SK-N-SH (cell line): ENCODE data around the gene ELAVL4. TPM values are rescaled to one million over a fixed set of nuclear protein-coding genes. Genes with fewer than 3 reads are reported as not detected.

Experiments
- CTCF ChIA-PET: fragments of 300-600, 350-600 bp; formaldehyde crosslinking; extraction: SDS; loops from one replicate; lab custom pipeline; 2021; lab: Yijun Ruan, JAX
- POLR2A ChIA-PET: fragments of 350-600 bp; sonication (Branson Sonifier 250); formaldehyde crosslinking; extraction: SDS; loops from one replicate; lab custom pipeline; 2020; ENCODE audit warnings: antibody characterized with exemption, inconsistent platforms; lab: Yijun Ruan, JAX
- DNase-seq: peaks from one replicate; pipeline ENCODE4 v3.0.0; 2012
- H2AFZ ChIP-seq: fragments of 200-600 bp; sonication (generic); 2 replicates; pipeline ENCODE4 v1.8.1; 2016; ENCODE audit warnings: antibody characterized with exemption, mild to moderate bottlenecking, low read depth
- H3F3A ChIP-seq: fragments of 200-600 bp; sonication (generic); replicated peaks from 2 replicates; pipeline ENCODE3; 2016; ENCODE audit warnings: antibody characterized with exemption, mild to moderate bottlenecking; ENCODE audit not compliant: insufficient read depth
- H3K27ac ChIP-seq, 2 experiments: fragments of 200-500 bp in 1 of 2; fragments of 200-600 bp in 1 of 2; sonication (Bioruptor generic) in 1 of 2; sonication (generic), shearing (Covaris generic) in 1 of 2; 2 replicates each; pipeline versions ENCODE4 v1.5.1 to v1.6.1; 2014 to 2016; ENCODE audit warnings: low read depth in 2 of 2, inconsistent platforms in 1 of 2, low read length in 1 of 2, mild to moderate bottlenecking in 1 of 2, mixed read lengths in 1 of 2
- H3K27me3 ChIP-seq: fragments of 200-600 bp; sonication (generic), shearing (Covaris generic); 2 replicates; pipeline ENCODE4 v1.6.1; 2016; ENCODE audit warnings: mixed run types; ENCODE audit not compliant: insufficient read depth
- H3K36me3 ChIP-seq, 2 experiments: fragments of 200-500 bp in 1 of 2; fragments of 200-600 bp in 1 of 2; sonication (Bioruptor generic) in 1 of 2; sonication (generic) in 1 of 2; replicated peaks in 1 of 2; 2 replicates each; pipeline versions ENCODE3 to v1.5.1; 2014 to 2016; ENCODE audit warnings: low read length in 1 of 2, mild to moderate bottlenecking in 1 of 2; ENCODE audit not compliant: insufficient read depth in 2 of 2, control insufficient read depth in 1 of 2
- H3K4me1 ChIP-seq, 2 experiments: fragments of 200-500 bp in 1 of 2; fragments of 200-600 bp in 1 of 2; sonication (Bioruptor generic) in 1 of 2; sonication (generic), shearing (Covaris generic) in 1 of 2; 2 replicates each; pipeline versions ENCODE4 v1.5.1 to v1.6.1; 2014 to 2016; ENCODE audit warnings: low read depth in 1 of 2, low read length in 1 of 2, mixed run types in 1 of 2; ENCODE audit not compliant: insufficient read depth in 2 of 2, control insufficient read depth in 1 of 2
- H3K4me2 ChIP-seq: fragments of 200-600 bp; sonication (generic), shearing (Covaris generic); 2 replicates; pipeline ENCODE4 v1.6.1; 2017; ENCODE audit warnings: mixed run types
- H3K4me3 ChIP-seq, 2 experiments: fragments of 200-500 bp in 1 of 2; fragments of 200-600 bp in 1 of 2; sonication (Bioruptor generic) in 1 of 2; sonication (generic), shearing (Covaris generic) in 1 of 2; 2 replicates each; pipeline versions ENCODE4 v1.5.1 to v1.8.1; 2014 to 2016; ENCODE audit warnings: low read depth in 2 of 2, inconsistent platforms in 1 of 2, low read length in 1 of 2, mild to moderate bottlenecking in 1 of 2, mixed read lengths in 1 of 2, moderate library complexity in 1 of 2
- H3K79me2 ChIP-seq: fragments of 200-600 bp; sonication (generic); 2 replicates; pipeline ENCODE4 v1.8.1; 2017; ENCODE audit warnings: mild to moderate bottlenecking; ENCODE audit not compliant: insufficient read depth
- H3K9ac ChIP-seq: fragments of 200-600 bp; sonication (generic); 2 replicates; pipeline ENCODE4 v1.6.1; 2017; ENCODE audit warnings: mixed run types
- H3K9me2 ChIP-seq: fragments of 200-600 bp; sonication (generic); 2 replicates; pipeline ENCODE4 v1.6.1; 2017; ENCODE audit warnings: mixed run types
- H3K9me3 ChIP-seq: fragments of 200-600 bp; sonication (generic); 2 replicates; pipeline ENCODE4 v1.6.1; 2017; ENCODE audit warnings: mixed run types, mild to moderate bottlenecking, moderate library complexity
- H4K20me1 ChIP-seq: fragments of 200-600 bp; sonication (generic); 2 replicates; pipeline ENCODE4 v1.6.1; 2017; ENCODE audit warnings: mild to moderate bottlenecking, mixed run types; ENCODE audit not compliant: insufficient read depth
- ELF1 ChIP-seq: IDR thresholded peaks from 2 replicates; pipeline ENCODE4 v1.4.0; 2012
- EP300 ChIP-seq, 2 experiments: IDR thresholded peaks; 2 replicates each; pipeline versions ENCODE4 v1.4.0 to v1.6.1; 2012; ENCODE audit warnings: borderline replicate concordance in 1 of 2, low read depth in 1 of 2, low read length in 1 of 2
- FOSL2 ChIP-seq: IDR thresholded peaks from 2 replicates; pipeline ENCODE4 v1.4.0; 2012; ENCODE audit warnings: low read depth, mild to moderate bottlenecking, moderate library complexity, borderline replicate concordance
- FOXJ3 ChIP-seq: sonication (generic); formaldehyde crosslinking; IDR thresholded peaks from 2 replicates; pipeline ENCODE4 v1.5.1; 2020; ENCODE audit warnings: mild to moderate bottlenecking, missing genetic modification reagents
- MEF2A ChIP-seq: IDR thresholded peaks from 2 replicates; pipeline ENCODE4 v1.4.0; 2012; ENCODE audit warnings: low read depth, borderline replicate concordance
- NFIC ChIP-seq: IDR thresholded peaks from 2 replicates; pipeline ENCODE4 v1.4.0; 2012; ENCODE audit warnings: borderline replicate concordance
- NRF1 ChIP-seq: IDR thresholded peaks from 2 replicates; pipeline ENCODE4 v1.6.1; 2012; ENCODE audit warnings: low read depth, mild to moderate bottlenecking, low read length
- POLR2AphosphoS5 ChIP-seq: IDR thresholded peaks from 2 replicates; pipeline ENCODE4 v1.6.1; 2012; ENCODE audit warnings: low read depth, low read length
- RCOR1 ChIP-seq: fragments of 150-350 bp; IDR thresholded peaks from 2 replicates; pipeline ENCODE4 v1.6.1; 2017; ENCODE audit warnings: antibody characterized with exemption, low read length
- RXRA ChIP-seq: IDR thresholded peaks from 2 replicates; pipeline ENCODE4 v1.4.0; 2012; ENCODE audit warnings: low read depth, mild to moderate bottlenecking, borderline replicate concordance
- TAF1 ChIP-seq: IDR thresholded peaks from 2 replicates; pipeline ENCODE4 v1.6.1; 2012; ENCODE audit warnings: low read depth, mild to moderate bottlenecking, low read length, moderate library complexity, borderline replicate concordance
- WGBS: methylation state at CpG from one replicate; pipeline ENCODE4 v1.1.6; 2017; ENCODE audit warnings: low lambda C conversion rate; 5-methylcytosine and 5-hydroxymethylcytosine counted together
- polyA plus RNA-seq, 3 experiments: library from polyadenylated mRNA; depleted of rRNA; stranded (reverse); fragments of >200 nt; gene quantifications; 2 replicates each; pipeline ENCODE4 v1.2.3, GENCODE V29; 2012
- TF ChIP-seq, protein P1 (sequence below): IDR thresholded peaks from 2 replicates; pipeline ENCODE4 v1.4.0; 2012; ENCODE audit warnings: low read depth
- TF ChIP-seq, protein P2 (sequence below): fragments of 200-600 bp; sonication (generic); IDR thresholded peaks from 2 replicates; pipeline ENCODE4 v1.6.1; 2017; ENCODE audit warnings: antibody characterized with exemption, mild to moderate bottlenecking, moderate library complexity
- TF ChIP-seq, protein P3 (sequence below): fragments of 150-350 bp; IDR thresholded peaks from 2 replicates; pipeline ENCODE4 v1.6.1; 2016; ENCODE audit warnings: mild to moderate bottlenecking, low read depth, low read length

ELAVL4 gene
- polyA plus RNA-seq, 1 of the 3 experiments (the other 2 are of a cell fraction), result 2.7 TPM

DNA sequence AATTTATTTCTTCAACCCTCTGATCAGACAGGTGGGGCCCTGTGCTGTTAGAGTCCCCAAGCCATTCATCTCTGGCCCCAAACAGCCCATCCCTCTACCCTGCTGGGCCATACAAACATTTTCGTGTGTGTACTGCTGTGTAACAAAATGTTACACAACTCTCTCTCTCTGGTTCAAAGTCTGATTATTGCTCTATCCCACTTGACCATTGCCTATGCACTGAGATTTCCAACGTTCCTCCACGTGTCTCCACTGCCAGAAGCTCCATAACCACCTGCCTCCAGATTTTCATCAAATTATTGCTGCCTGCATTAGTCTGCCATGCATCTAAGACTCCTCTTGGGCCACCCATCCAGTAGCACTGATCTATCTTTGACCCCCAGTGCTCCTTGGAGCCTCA lies 104.8 kb downstream of the ELAVL4 start:
- H3K79me2 ChIP-seq, result no peaks in the 10 kb centered on the region
- CTCF ChIA-PET, result interaction anchor here (0.9 kb wide), 1 partner anchor 46 kb away, joined by 6 read pairs; no protein-coding TSS in a partner anchor
- 12% methylated on average over 3 of the region's 3 CpGs for WGBS
- H2AFZ ChIP-seq, result no peak overlapping the region
- no peak overlapping the region for H3K9ac ChIP-seq
- no peaks in the 10 kb centered on the region for H3K9me2 ChIP-seq
- H4K20me1 ChIP-seq, result no peaks in the 10 kb centered on the region
- H3K27ac ChIP-seq, result no peak overlapping the region
- no peak overlapping the region for H3K4me2 ChIP-seq
- H3F3A ChIP-seq, result no peaks in the 10 kb centered on the region
- no peaks in the 10 kb centered on the region for H3K36me3 ChIP-seq
- H3K27me3 ChIP-seq, result no peaks in the 10 kb centered on the region
- POLR2A ChIA-PET, result no interaction called here
- no peak overlapping the region for H3K4me3 ChIP-seq
- TF ChIP-seq POLR2AphosphoS5, result no peak
- no peaks in the 10 kb centered on the region for H3K9me3 ChIP-seq
- H3K4me1 ChIP-seq, result peaks cover 0 to 3% of the 10 kb centered on the region in 2 experiments; a peak in 1 of 4 replicates
- DNase-seq, result no peak

DNA sequence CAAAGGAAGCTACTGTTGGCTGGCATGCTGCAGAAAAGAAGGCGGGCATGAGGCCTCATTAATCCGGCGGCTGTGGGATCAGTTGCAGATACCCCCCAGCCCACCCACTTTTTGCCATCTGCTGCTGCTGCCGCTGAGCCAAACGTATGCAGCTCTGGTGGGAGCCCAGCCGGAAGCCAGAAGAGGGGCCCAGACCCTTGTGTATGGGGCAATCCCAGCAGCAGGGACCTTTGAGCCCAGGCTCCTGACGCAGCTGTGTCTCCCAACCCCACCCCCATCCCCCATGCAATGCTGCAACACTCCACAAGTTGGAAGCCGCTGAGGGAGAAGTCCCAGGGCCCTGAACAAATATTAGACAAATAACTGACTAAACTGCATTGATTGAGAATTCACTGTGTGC lies 106.0 kb downstream of the ELAVL4 start:
- H2AFZ ChIP-seq, result no peak overlapping the region
- no peaks in the 10 kb centered on the region for H3K9me3 ChIP-seq
- TF ChIP-seq EP300 (IDR thresholded peaks at IDR 0.05; ENCODE audit: borderline replicate concordance in 1 of 2, low read depth in 1 of 2, low read length in 1 of 2), result no peak
- no peak for TF ChIP-seq RXRA
- TF ChIP-seq TAF1, result no peak
- TF ChIP-seq, protein P1, sequence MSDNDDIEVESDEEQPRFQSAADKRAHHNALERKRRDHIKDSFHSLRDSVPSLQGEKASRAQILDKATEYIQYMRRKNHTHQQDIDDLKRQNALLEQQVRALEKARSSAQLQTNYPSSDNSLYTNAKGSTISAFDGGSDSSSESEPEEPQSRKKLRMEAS, result no peak
- no peak for TF ChIP-seq NRF1
- TF ChIP-seq ELF1, result no peak
- TF ChIP-seq NFIC, result no peak
- no peak for TF ChIP-seq FOXJ3 (CRISPR knock-in tag)
- no peak for TF ChIP-seq FOSL2
- TF ChIP-seq POLR2AphosphoS5, result no peak
- TF ChIP-seq MEF2A, result no peak
- TF ChIP-seq RCOR1, result no peak
- TF ChIP-seq, protein P2, sequence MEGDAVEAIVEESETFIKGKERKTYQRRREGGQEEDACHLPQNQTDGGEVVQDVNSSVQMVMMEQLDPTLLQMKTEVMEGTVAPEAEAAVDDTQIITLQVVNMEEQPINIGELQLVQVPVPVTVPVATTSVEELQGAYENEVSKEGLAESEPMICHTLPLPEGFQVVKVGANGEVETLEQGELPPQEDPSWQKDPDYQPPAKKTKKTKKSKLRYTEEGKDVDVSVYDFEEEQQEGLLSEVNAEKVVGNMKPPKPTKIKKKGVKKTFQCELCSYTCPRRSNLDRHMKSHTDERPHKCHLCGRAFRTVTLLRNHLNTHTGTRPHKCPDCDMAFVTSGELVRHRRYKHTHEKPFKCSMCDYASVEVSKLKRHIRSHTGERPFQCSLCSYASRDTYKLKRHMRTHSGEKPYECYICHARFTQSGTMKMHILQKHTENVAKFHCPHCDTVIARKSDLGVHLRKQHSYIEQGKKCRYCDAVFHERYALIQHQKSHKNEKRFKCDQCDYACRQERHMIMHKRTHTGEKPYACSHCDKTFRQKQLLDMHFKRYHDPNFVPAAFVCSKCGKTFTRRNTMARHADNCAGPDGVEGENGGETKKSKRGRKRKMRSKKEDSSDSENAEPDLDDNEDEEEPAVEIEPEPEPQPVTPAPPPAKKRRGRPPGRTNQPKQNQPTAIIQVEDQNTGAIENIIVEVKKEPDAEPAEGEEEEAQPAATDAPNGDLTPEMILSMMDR, result no peak
- TF ChIP-seq, protein P3, sequence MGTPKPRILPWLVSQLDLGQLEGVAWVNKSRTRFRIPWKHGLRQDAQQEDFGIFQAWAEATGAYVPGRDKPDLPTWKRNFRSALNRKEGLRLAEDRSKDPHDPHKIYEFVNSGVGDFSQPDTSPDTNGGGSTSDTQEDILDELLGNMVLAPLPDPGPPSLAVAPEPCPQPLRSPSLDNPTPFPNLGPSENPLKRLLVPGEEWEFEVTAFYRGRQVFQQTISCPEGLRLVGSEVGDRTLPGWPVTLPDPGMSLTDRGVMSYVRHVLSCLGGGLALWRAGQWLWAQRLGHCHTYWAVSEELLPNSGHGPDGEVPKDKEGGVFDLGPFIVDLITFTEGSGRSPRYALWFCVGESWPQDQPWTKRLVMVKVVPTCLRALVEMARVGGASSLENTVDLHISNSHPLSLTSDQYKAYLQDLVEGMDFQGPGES, result no peak
- no peaks in the 10 kb centered on the region for H3K9me2 ChIP-seq
- no peaks in the 10 kb centered on the region for H3K36me3 ChIP-seq
- ChIA-PET CTCF (interaction anchor here (0.9 to 1.2 kb wide), 2 partner anchors 16 to 58 kb away, joined by 3 read pairs; no protein-coding TSS in a partner anchor), POLR2A (no interaction called here)
- 73% methylated on average over 3 of the region's 8 CpGs for WGBS
- H3K27me3 ChIP-seq, result no peaks in the 10 kb centered on the region
- no peaks in the 10 kb centered on the region for H4K20me1 ChIP-seq
- no peaks in the 10 kb centered on the region for H3K4me1 ChIP-seq
- no peaks in the 10 kb centered on the region for H3K79me2 ChIP-seq
- no peak overlapping the region for H3K27ac ChIP-seq
- H3K4me2 ChIP-seq, result no peak overlapping the region
- no peak overlapping the region for H3K4me3 ChIP-seq
- H3K9ac ChIP-seq, result no peak overlapping the region
- DNase-seq, result no peak
- H3F3A ChIP-seq, result no peaks in the 10 kb centered on the region
